HepG2 (cell line): ENCODE measurements around the gene GGA1. TPM values are rescaled to one million over a fixed set of nuclear protein-coding genes. Genes with fewer than 3 reads are reported as not detected.

ENCODE experiments used
- ATM ChIP-seq: fragments of 450-650 bp; IDR thresholded peaks from 2 replicates; pipeline ENCODE4 v1.7.1; 2017; ENCODE audit warnings: mild to moderate bottlenecking, borderline replicate concordance
- DDIT3 ChIP-seq: sonication (generic); formaldehyde crosslinking; IDR thresholded peaks from 2 replicates; pipeline ENCODE4 v1.4.0; 2020; ENCODE audit warnings: mild to moderate bottlenecking, missing genetic modification reagents
- GZF1 ChIP-seq: sonication (generic); formaldehyde crosslinking; IDR thresholded peaks from 2 replicates; pipeline ENCODE4 v1.5.1; 2020; ENCODE audit warnings: mild to moderate bottlenecking, missing genetic modification reagents
- HHEX ChIP-seq: IDR thresholded peaks from 2 replicates; pipeline ENCODE4 v1.6.1; 2016; ENCODE audit warnings: control low read depth
- ISL2 ChIP-seq: sonication (generic); formaldehyde crosslinking; IDR thresholded peaks from 2 replicates; pipeline ENCODE4 v1.5.0; 2020; ENCODE audit warnings: missing genetic modification reagents
- KIAA2018 ChIP-seq: sonication (generic); formaldehyde crosslinking; IDR thresholded peaks from 2 replicates; pipeline ENCODE4 v1.5.0; 2020; ENCODE audit warnings: mild to moderate bottlenecking, missing genetic modification reagents, borderline replicate concordance
- MAFG ChIP-seq: sonication (generic); formaldehyde crosslinking; IDR thresholded peaks from 2 replicates; pipeline ENCODE4 v1.5.1; 2020; ENCODE audit warnings: mild to moderate bottlenecking, missing genetic modification reagents
- MATR3 ChIP-seq: sonication (generic); formaldehyde crosslinking; IDR thresholded peaks from 2 replicates; pipeline ENCODE4 v1.4.0; 2020; ENCODE audit warnings: missing genetic modification reagents
- NCOA5 ChIP-seq: sonication (generic); formaldehyde crosslinking; IDR thresholded peaks from 2 replicates; pipeline ENCODE4 v1.4.0; 2020; ENCODE audit warnings: missing genetic modification reagents
- NFIC ChIP-seq: IDR thresholded peaks from 2 replicates; pipeline ENCODE4 v1.6.1; 2012; ENCODE audit warnings: mild to moderate bottlenecking, low read length, inconsistent platforms
- ONECUT2 ChIP-seq: sonication (generic); formaldehyde crosslinking; IDR thresholded peaks from 2 replicates; pipeline ENCODE4 v1.4.0; 2020; ENCODE audit warnings: missing genetic modification reagents
- REL ChIP-seq: sonication (generic); formaldehyde crosslinking; conservative IDR thresholded peaks from 2 replicates; pipeline ENCODE4 v1.8.0; 2022; ENCODE audit warnings: mild to moderate bottlenecking, missing genetic modification reagents, moderate library complexity
- SNAI1 ChIP-seq: sonication (generic); formaldehyde crosslinking; IDR thresholded peaks from 2 replicates; pipeline ENCODE4 v1.5.0; 2020; ENCODE audit warnings: mild to moderate bottlenecking, missing genetic modification reagents, borderline replicate concordance
- SOX6 ChIP-seq, 2 experiments: fragments of 450-650 bp in 1 of 2; sonication (generic) in 1 of 2; formaldehyde crosslinking in 1 of 2; IDR thresholded peaks; 2 replicates each; pipeline versions ENCODE4 v1.4.0 to v1.6.1; 2017 to 2020; ENCODE audit warnings: antibody characterized with exemption in 1 of 2, mild to moderate bottlenecking in 1 of 2, missing genetic modification reagents in 1 of 2
- TARDBP ChIP-seq: sonication (generic); formaldehyde crosslinking; IDR thresholded peaks from 2 replicates; pipeline ENCODE4 v1.8.0; 2022; ENCODE audit warnings: mild to moderate bottlenecking, missing genetic modification reagents
- ZMYM4 ChIP-seq: sonication (generic); formaldehyde crosslinking; IDR thresholded peaks from 2 replicates; pipeline ENCODE4 v1.8.1; 2023; ENCODE audit warnings: mild to moderate bottlenecking, missing genetic modification reagents
- ZNF317 ChIP-seq: sonication (generic); formaldehyde crosslinking; IDR thresholded peaks from 2 replicates; pipeline ENCODE4 v1.5.0; 2020; ENCODE audit warnings: mild to moderate bottlenecking, missing genetic modification reagents
- ZNF331 ChIP-seq: sonication (generic); formaldehyde crosslinking; IDR thresholded peaks from 2 replicates; pipeline ENCODE4 v1.4.0; 2020; ENCODE audit warnings: missing genetic modification reagents
- ZNF33B ChIP-seq: sonication (generic); formaldehyde crosslinking; IDR thresholded peaks from 2 replicates; pipeline ENCODE4 v1.5.1; 2020; ENCODE audit warnings: mild to moderate bottlenecking, missing genetic modification reagents
- polyA plus RNA-seq, 8 experiments: library from polyadenylated mRNA; depleted of rRNA in 3 of 8; stranded (reverse) in 7 of 8; unstranded in 1 of 8; fragments of >200 nt; fragmentation: Illumina TruSeq in 4 of 8; extraction: Trizol in 4 of 8; gene quantifications; 2 replicates each; pipeline versions ENCODE4 v1.2.1 to v1.2.3, GENCODE V29; 2011 to 2016; ENCODE audit warnings: low read depth in 4 of 8, missing spikeins in 1 of 8, mixed read lengths in 1 of 8; ENCODE audit not compliant: insufficient read depth in 1 of 8
- total RNA-seq, 5 experiments: library from RNA; depleted of rRNA; stranded (reverse); fragments of >200 nt; fragmentation: Illumina TruSeq; extraction: Trizol; gene quantifications; 2 replicates each; pipeline ENCODE4 v1.2.3, GENCODE V29; 2016; ENCODE audit warnings: low read depth in 1 of 5

The GGA1 gene
- total and polyA plus RNA-seq, 2 of the 13 experiments (the other 11 are each of a cell fraction or from before 2014, with no cell fraction given), result 29.1 to 87.2 TPM

DNA sequence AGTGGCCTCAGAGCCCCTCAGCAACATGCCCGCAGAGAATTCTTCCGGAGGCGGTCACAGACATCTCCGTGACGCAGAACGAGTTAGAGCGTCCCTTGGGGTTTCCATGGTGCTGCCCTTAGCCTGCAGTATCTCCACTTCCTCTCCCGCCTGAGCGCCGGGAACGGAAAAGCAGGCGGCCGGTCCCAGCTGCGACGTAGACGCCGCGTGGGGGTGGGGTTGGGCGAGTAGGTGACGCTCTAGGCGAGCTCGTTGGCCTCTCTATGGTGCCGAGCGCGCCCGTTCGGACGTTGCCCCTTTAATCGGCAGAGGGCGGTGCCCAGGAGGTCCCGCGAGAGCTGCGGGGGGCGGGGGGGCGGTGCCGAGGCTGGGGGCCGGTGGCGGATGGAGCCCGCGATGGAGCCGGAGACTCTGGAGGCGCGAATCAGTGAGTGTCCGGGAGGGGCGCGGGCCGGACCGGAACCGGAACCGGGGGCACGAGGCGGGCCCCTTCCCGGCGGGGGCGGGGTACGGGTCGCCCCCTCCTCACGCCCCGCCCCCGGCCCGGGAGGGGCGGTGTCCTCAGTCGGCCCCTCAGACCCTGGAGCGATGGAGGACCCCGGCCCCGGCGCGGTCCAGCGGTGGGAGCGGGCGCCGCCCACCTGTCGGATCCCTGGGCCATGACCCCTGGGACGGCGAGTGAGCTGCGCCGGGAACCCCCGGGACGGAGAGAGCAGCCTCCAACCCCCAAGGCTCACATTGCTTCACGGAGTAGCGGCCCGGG lies at the start of gene GGA1 (continued):
- TF ChIP-seq HHEX (CRISPR knock-in tag) (no peak), TARDBP (peak; percentile 94), DDIT3 (CRISPR knock-in tag) (no peak), REL (no peak), ONECUT2 (CRISPR knock-in tag) (no peak), ZNF331 (0 out of 2 replicates have a peak, but pooled peaks have one; percentile 49), ISL2 (peak; percentile 29), ATM (no peak), MATR3 (CRISPR knock-in tag) (no peak), SOX6 (IDR thresholded peaks at IDR 0.05) (no peak), SOX6 (CRISPR knock-in tag; IDR thresholded peaks at IDR 0.05) (peak; percentile 64; the same call in 1 of the 2 replicates), KIAA2018 (CRISPR knock-in tag) (no peak), GZF1 (CRISPR knock-in tag) (no peak), NCOA5 (CRISPR knock-in tag) (no peak), NFIC (no peak), MAFG (CRISPR knock-in tag) (no peak), ZNF33B (CRISPR knock-in tag) (no peak), ZMYM4 (peak; percentile 56), SNAI1 (CRISPR knock-in tag) (0 out of 2 replicates have a peak, but pooled peaks have one; percentile 29), ZNF317 (CRISPR knock-in tag) (peak; percentile 60; the same call in 1 of the 2 replicates)
